GM19193 (cell line): ENCODE results near the gene MRPS11.

ENCODE experiments used
- POLR2A ChIP-seq: IDR thresholded peaks from 4 replicates; pipeline ENCODE4 v1.6.1; 2011; ENCODE audit not compliant: insufficient read depth, insufficient read length; ENCODE audit errors: extremely low read depth

MRPS11 gene

DNA sequence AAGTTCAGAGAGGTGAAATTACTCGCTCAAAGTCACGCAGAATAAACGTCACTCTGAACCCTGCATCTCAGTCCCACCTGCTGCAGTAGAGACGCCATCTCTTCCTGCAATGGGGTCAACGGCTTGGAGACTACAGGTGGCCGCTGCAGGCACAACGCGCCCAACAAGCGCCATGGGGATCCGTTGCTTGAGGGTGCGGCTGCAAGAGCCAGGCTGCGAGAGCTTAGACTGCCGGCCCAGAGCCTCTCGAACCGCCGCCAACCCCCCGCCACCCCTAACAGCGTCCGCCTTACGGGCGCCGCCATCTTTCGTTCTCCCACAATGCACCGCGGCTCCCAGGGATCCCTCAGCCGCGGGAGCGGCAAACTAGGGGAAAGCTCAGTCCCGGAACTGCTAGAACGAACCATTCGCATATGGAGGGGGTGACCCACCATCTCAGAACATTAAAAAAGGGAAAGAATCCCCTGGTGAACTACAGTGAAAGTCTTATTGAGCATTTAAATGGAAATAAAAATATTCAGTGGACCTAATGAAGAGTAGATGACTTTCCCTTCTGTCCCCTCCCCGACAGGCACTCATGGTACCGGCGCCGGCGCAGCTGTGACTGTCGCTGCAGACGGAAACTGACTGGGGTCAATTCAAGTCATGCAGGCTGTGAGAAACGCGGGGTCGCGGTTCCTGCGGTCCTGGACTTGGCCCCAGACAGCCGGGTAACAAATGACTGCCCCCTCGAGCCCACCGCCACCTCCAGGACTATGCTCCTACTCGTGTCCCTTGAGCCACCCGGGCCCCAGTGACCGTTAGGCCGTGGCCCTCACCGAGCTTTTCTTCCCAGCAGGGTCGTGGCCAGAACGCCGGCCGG is at the start of gene MRPS11, which contains the start of gene MRPL46:
MRPS11 (plus strand) TSS at position 636 of the 862 bp plus-strand sequence; CDS start at position 646, 10 bp downstream.
MRPL46 (minus strand) TSS at position 316 of the 862 bp plus-strand sequence; CDS start at position 305, 11 bp downstream.
- TF ChIP-seq POLR2A = peak; percentile 83

DNA sequence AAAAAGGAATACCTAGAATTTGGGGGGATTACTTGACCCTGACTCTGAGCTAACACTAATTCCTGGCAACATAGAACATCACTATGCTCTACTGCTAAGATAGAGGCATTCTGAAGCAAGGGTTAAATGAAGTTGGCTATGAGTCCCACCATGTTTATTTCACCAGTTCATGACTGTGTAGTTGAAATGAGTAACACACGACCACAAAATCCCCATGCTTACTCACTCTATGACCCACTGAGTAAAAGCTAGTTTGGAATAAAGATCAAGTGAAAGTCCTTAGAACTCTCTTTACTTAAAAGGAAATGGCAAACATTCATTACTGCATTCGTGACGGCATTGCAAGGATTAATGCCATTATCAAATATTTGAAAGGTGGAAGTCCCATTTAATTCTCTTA is 47.7 kb upstream of the MRPS11 start:
- no peak for TF ChIP-seq POLR2A

DNA sequence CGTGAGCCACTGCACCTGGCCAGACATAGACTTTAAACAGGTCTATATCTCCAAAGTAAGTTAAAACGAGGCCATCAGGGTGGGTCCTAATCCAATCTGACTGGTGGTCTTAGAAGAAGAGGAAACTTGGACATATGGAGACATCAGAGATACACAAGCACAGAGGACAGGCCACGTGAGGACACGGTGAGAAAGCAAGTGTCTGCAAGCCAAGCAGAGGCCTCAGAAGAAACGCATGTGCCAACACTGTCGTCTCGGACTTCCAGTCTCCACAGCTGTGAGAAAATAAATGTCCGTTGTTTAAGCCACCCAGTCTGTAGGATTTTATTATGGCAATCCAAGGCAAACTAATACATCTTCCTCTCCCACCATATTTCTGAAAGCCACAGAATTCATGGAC is 44.2 kb upstream of the MRPS11 start:
- no peak for TF ChIP-seq POLR2A

DNA sequence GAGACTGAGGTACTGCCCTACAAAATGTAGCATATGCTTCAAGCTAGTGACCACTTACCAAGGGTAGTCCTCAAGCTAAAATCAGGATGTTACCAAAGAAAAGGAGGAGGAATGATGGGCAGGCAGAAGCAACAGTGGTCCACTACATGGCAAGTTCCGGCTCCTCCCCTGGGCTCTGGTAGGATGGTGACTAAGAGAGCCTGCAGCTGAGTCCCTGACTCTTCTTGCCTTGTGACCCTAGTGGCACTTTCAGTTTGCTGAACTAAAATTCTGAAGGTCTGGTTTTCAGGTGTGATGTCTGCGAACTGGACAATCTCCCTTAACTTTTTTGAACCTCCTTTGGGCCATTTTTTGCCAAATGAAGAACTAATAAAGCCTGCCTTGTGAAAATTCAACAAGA is 41.2 kb upstream of the MRPS11 start:
- TF ChIP-seq POLR2A = no peak

DNA sequence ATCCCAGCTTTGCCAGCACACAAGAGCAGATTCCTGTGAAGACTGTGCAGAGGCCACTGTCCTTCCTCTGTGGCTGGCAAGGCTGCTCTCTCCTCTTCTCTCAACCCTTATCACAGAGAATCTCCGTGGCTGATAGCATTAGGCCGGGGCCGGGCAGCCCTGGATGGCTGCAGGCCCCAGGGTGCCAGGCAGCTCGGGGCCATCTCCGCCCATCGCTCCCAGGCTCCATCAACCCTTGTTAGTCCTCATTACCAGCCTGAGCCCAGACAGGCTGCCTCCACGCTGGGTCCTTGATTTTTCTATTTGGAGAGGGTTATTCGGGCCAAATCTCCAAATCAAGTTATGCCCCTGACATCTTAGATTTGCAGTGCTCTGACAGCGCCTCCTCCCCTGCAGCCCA is 39.5 kb upstream of the MRPS11 start:
- TF ChIP-seq POLR2A = no peak

DNA sequence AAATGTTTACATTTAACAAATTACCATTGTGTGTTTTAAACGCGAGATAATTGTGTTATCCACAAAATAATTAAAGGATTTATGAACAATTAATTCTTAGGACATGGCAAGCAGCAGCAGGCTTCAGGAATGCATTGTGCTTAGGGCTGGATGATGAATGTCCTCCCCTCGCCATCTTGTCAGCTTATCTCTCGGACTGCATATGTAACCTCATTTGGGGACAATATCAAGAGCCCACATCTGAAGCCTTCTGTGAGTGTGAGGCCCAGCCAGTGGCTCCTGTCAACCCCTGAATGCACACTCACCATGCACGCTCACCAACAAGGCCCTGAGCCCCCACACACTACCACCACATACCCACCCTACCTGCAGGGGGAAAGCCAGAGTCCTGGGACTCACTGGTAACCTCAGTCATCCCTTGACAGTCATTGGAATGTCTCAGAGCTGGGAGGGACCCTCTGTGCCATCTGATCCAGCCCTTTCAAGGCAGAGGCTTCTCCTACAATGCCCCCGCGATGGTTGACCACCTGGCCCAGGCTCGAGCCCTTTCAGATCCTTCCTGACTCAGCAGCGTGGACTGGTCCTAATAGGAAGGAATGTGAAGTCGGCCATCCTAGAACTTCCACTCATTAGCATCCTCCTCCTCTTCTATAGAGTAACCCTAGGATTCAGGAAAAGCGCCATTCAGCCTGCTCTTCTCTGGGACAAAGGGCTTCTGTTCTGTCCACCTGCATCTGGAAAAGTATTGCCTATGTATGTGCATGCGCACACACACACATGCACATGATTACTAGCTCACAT is 38.5 kb upstream of the MRPS11 start:
- TF ChIP-seq POLR2A = no peak

DNA sequence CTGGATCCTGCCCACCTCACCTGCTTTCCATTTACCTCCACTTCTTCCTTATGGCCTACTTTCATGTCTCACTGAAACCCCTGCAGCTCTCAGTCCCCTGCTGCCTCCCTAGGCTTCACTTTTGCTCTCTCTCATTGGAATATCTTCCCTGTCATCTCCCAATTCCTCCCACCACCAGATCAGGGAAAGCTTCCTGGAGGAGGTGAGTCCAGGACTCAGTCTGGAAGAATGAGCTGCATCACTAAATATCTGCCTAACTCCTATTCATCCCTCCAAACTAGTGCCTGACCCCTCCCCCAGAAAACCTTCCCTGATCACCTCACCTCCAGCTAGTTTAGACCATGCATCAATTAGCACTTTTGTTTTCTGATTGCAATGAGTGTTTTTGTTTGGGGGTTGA is 37.5 kb upstream of the MRPS11 start:
- no peak for TF ChIP-seq POLR2A

DNA sequence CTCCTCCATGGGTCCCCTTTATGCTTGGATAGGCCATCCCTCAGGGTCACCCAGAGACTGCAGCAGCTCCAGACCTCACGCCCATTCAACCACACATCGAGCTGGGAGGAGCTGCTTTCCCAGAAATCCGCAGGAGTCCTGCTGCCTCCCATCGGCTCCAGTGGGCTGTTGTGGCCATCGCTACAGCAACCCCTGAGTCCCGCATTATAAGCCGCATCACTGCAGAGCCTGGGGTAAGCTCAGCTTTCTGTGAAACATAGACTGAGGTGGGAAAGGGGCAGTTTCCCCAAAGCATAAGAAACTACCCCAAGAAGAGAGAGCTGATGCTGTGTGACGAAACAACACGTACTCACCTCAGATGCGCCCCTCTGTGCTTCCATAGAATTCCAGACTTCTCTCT is 36.1 kb upstream of the MRPS11 start:
- no peak for TF ChIP-seq POLR2A

DNA sequence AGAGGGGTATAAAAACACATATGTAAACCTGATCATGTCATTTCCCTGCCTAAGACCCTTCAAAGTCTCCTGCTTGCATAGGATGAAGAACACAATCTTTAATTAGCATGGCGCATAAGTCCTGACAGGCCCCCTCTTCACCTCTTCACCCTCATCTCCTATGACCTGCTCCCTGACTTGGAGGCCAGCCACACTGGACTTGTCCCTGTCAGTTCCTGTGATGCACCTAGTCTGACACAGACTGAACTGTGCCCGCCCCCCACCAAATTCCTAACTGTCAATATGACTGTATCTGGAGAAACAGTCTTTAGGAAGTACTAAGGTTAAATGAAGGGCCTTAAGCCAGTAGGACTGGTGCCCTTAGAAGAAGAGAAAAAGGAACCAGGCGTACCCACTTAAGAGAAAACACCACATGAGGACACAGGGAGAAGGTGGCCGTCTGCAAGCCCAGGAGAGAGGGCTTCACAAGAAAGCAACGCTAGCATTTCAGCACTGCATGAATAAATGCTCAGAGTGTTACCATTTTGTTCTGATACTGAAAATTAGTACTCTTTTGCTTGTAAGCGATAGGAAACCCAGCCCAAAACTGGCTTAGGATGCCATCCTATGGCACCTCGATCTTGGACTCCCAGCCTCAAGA is 34.3 kb upstream of the MRPS11 start:
- no peak for TF ChIP-seq POLR2A

DNA sequence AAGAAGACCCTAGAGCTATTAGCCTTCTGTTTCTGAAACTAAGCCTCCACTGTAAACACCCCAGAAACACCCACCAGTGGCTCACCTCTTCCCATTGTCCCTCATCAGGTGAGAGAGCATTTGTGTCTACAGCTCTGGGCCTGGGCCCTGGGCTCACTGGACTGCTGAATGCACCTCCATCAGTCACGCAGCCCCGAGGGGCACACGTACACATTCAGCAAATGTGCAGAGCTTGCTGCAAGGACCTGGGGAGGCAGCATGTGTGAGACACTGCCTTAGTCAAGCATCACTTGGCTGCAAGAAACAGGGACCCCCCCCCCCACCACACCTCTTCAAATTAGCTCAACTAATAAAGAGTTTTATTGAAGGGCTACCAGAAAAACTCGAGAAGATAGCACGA is 29.3 kb upstream of the MRPS11 start:
- no peak for TF ChIP-seq POLR2A

DNA sequence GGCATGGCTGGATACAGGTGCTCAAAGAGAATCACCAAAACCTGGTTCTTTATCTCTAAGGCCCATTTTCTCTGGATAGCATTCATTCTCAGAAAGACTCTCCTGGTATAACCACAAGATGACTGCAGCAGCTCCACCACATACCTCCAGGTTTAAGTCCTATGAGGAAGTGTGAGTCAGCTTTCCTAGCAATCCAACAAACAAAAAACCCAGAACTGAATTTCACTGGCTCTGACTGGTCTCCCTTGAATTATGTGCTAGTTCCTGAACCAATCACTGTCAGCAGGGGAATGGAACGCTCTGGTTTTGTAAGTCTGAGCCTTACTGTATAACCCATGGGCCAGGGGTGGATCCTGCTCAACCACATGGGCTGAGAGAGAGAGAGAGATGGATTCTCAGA is 27.5 kb upstream of the MRPS11 start:
- TF ChIP-seq POLR2A = no peak

DNA sequence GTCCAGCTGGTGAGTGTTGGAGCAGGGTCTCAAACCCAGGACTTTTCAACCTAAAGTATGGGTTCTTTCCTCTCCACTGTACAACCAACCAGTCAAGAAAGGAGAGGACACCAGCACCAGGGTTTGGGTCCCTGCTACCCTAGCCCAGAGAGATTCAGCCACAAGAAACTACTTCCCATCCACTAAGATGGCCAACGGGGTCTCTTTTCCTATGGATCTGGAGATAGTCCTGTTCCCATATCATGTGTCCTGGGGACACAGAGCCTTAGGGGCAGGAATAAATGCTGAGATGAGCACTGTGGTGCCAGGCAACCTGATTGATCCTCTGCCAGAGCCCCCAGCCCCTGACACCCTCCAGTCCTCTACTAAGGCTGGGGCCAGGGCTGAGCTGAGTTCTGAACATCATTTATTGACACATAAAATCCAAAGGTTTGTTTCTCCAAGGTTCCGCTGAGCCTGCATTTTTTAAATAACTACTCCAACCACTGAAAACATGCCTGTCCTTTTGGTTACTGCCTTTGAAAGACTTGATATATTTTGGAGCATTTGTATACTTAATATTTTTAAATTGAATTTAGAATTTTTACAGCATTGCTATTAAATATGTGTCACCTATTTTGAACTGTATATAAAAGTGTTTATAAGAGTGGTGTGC is 26.3 kb upstream of the MRPS11 start:
- no peak for TF ChIP-seq POLR2A

DNA sequence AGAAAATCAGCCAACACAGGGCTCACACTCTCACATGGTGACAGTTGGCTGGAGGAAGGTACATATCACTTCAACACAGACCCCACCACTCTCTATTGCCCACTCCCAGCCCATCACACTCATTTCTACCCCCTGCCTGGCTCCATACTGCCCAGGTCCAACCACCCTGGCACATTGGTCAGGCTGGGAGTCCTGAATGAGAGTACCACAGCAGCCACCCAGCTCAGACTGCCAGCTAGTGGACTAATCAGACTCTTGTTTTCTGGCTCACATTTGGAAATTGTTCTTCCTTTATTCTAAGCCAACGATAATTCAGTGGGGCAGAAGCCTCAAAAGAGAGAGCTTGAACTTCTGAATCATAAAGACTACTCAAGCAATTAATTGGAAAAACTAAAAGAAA is 20.3 kb upstream of the MRPS11 start:
- no peak for TF ChIP-seq POLR2A

DNA sequence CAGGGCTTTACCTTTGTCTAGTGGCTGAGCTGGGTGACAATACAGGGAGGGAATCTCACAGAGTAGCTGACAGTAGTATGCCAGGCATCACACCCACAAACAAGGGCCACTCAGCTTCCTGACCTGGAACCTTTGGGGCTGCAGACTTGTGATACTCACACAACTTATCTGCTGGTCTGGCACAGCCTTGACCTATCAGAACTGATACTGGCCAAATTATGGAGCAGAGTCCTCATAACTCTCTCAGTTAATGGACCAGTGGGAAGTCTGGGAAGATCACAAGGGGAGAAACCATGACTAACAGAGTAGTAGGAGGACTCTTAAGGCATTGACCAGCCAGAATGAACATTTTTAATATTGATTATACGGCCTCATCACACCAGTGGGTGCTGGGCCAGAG is 19.8 kb upstream of the MRPS11 start:
- TF ChIP-seq POLR2A = no peak

DNA sequence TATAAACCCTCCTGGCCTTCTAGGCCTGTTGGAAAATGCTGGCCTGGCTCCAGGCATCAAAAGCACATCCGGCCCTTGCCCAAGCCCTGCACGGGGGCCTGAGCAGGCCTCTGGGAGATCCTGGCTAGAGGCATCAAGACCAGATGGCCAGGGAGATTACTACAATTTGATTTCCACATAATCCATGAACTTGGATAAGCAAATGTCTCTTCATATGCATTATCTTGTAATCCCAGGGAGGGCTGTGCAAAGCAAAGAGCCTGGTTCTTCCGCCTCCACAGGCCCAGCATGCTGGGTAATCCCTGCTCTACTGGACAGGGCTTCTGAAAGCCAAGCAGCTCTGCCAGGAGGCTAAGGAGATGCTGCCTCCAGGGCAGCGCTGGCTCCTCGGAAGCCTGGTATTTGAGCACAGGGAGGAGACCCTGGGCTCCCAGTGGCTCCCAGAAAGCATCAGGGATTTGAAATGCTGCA is 18.5 kb upstream of the MRPS11 start:
- no peak for TF ChIP-seq POLR2A
